Measurements from ENCODE around the gene PCDHB3.
"Not testable (repeated sequence)": the region's sequence is repeated elsewhere in the genome, so short reads cannot be mapped to it uniquely, and the experiment has no call there.

DNA sequence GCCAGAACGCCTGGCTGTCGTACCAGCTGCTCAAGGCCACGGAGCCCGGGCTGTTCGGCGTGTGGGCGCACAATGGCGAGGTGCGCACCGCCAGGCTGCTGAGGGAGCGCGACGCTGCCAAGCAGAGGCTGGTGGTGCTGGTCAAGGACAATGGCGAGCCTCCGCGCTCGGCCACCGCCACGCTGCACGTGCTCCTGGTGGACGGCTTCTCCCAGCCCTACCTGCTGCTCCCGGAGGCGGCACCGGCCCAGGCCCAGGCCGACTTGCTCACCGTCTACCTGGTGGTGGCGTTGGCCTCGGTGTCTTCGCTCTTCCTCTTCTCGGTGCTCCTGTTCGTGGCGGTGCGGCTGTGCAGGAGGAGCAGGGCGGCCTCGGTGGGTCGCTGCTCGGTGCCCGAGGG is 3.7 kb upstream of the PCDHB3 start:
- TF ChIP-seq, protein P1, sequence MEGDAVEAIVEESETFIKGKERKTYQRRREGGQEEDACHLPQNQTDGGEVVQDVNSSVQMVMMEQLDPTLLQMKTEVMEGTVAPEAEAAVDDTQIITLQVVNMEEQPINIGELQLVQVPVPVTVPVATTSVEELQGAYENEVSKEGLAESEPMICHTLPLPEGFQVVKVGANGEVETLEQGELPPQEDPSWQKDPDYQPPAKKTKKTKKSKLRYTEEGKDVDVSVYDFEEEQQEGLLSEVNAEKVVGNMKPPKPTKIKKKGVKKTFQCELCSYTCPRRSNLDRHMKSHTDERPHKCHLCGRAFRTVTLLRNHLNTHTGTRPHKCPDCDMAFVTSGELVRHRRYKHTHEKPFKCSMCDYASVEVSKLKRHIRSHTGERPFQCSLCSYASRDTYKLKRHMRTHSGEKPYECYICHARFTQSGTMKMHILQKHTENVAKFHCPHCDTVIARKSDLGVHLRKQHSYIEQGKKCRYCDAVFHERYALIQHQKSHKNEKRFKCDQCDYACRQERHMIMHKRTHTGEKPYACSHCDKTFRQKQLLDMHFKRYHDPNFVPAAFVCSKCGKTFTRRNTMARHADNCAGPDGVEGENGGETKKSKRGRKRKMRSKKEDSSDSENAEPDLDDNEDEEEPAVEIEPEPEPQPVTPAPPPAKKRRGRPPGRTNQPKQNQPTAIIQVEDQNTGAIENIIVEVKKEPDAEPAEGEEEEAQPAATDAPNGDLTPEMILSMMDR (conservative IDR thresholded peaks at IDR 0.05 in 1 of 2, IDR thresholded peaks at IDR 0.05 in 1 of 2; ENCODE audit: extremely low read depth in 1 of 2, insufficient read depth in 1 of 2, low read depth in 1 of 2, low read length in 2 of 2): not testable (repeated sequence)
- TF ChIP-seq EZH2 (IDR thresholded peaks at IDR 0.05; ENCODE audit: borderline replicate concordance, low read length): not testable (repeated sequence)

Data from mammary epithelial cell (primary cell).